Transverse colon (tissue), 4 donors: ENCODE measurements around the gene DHRS7C. TPM values are rescaled to one million over a fixed set of nuclear protein-coding genes. Genes with fewer than 3 reads are reported as not detected.

Source experiments
- DNase-seq: peaks from one replicate; pipeline ENCODE4 v3.0.0-alpha.2; 2019
- H3K27ac ChIP-seq, 4 donors: fragments of 200-600 bp; sonication (generic); 2 replicates each; pipeline ENCODE4 v1.5.1; 2016 to 2018; ENCODE audit warnings: inconsistent platforms in 4 of 4
- H3K27me3 ChIP-seq: fragments of 200-600 bp; sonication (generic); 2 replicates; pipeline ENCODE4 v1.5.1; 2017; ENCODE audit warnings: inconsistent platforms
- H3K36me3 ChIP-seq, 4 donors: fragments of 200-600 bp; sonication (generic); 2 replicates each; pipeline ENCODE4 v1.5.1; 2017 to 2019; ENCODE audit warnings: inconsistent platforms in 4 of 4
- H3K4me1 ChIP-seq, 4 donors: fragments of 200-600 bp; sonication (generic); 2 replicates each; pipeline ENCODE4 v1.5.1; 2017 to 2020; ENCODE audit warnings: inconsistent platforms in 4 of 4
- H3K4me3 ChIP-seq, 4 donors: fragments of 200-600 bp; sonication (generic); 1 replicate in 1 of 4; 2 replicates in 3 of 4; pipeline versions ENCODE4 v1.5.1 to v1.6.1; 2017 to 2019; ENCODE audit warnings: inconsistent platforms in 4 of 4
- H3K9me3 ChIP-seq, 2 donors: fragments of 200-600 bp; sonication (generic); 2 replicates each; pipeline ENCODE4 v1.5.1; 2017 to 2019; ENCODE audit warnings: inconsistent platforms in 2 of 2
- EP300 ChIP-seq: sonication (generic); formaldehyde crosslinking; IDR thresholded peaks from one replicate; pipeline ENCODE4 v1.6.1; 2017; ENCODE audit warnings: antibody characterized with exemption, low read depth
- POLR2A ChIP-seq: fragments of 450-650 bp; IDR thresholded peaks from one replicate; pipeline ENCODE4 v1.6.1; 2016; ENCODE audit warnings: antibody characterized with exemption, mild to moderate bottlenecking, moderate library complexity
- POLR2AphosphoS5 ChIP-seq, 3 donors: sonication (generic); formaldehyde crosslinking; IDR thresholded peaks; one replicate each; pipeline ENCODE4 v1.6.1; 2016; ENCODE audit warnings: antibody characterized with exemption in 3 of 3
- WGBS, 2 donors: methylation state at CpG; one replicate each; pipeline ENCODE4 v1.1.5; 2018; ENCODE audit warnings: low coverage in 1 of 2; 5-methylcytosine and 5-hydroxymethylcytosine counted together
- in situ Hi-C, 4 donors: fragments of 200-750 bp; cut with MboI; loops; one replicate each; pipeline versions ENCODE4 v1.15.0 to v1.15.1; 2017; ENCODE audit warnings: low sequenced_read_pairs in 3 of 4, low pct_ligation_motif_present in 1 of 4, low pct_unique_long_range_greater_than_20kb in 1 of 4
- intact Hi-C: fragments of 100-400 bp; cut with DNase I; formaldehyde crosslinking; loops from one replicate; pipeline ENCODE4 v1.15.1; 2023; ENCODE audit warnings: low total_unique reads
- total RNA-seq, 4 donors: library from RNA; depleted of rRNA; stranded (reverse); fragments of >200 nt; gene quantifications; one replicate each; pipeline ENCODE4 v1.1.0, GENCODE V29; 2016
- TF ChIP-seq, protein P1 (sequence below), 5 experiments: fragments of 200-600 bp in 3 of 5; fragments of 450-650 bp in 2 of 5; sonication (generic) in 3 of 5; IDR thresholded peaks; 1 replicate in 2 of 5; 2 replicates in 3 of 5; pipeline ENCODE4 v1.5.1; 2016 to 2017; ENCODE audit warnings: antibody characterized with exemption in 5 of 5, inconsistent platforms in 3 of 5, mild to moderate bottlenecking in 2 of 5, moderate library complexity in 1 of 5

Gene DHRS7C
- total RNA-seq, 4 donors from 2014 or later: not detected

- in situ Hi-C loops (no loop called here), intact Hi-C loops (no loop called here)
- no peaks in the 10 kb centered on the region for H3K27me3 ChIP-seq
- TF ChIP-seq, protein P1, sequence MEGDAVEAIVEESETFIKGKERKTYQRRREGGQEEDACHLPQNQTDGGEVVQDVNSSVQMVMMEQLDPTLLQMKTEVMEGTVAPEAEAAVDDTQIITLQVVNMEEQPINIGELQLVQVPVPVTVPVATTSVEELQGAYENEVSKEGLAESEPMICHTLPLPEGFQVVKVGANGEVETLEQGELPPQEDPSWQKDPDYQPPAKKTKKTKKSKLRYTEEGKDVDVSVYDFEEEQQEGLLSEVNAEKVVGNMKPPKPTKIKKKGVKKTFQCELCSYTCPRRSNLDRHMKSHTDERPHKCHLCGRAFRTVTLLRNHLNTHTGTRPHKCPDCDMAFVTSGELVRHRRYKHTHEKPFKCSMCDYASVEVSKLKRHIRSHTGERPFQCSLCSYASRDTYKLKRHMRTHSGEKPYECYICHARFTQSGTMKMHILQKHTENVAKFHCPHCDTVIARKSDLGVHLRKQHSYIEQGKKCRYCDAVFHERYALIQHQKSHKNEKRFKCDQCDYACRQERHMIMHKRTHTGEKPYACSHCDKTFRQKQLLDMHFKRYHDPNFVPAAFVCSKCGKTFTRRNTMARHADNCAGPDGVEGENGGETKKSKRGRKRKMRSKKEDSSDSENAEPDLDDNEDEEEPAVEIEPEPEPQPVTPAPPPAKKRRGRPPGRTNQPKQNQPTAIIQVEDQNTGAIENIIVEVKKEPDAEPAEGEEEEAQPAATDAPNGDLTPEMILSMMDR (IDR thresholded peaks at IDR 0.05): peak; percentile 52 to 67 (median 56)
- TF ChIP-seq POLR2A (no peak), EP300 (no peak)
- H3K9me3 ChIP-seq: no peaks in the 10 kb centered on the region
- no peaks in the 10 kb centered on the region for H3K4me1 ChIP-seq
- no peaks in the 10 kb centered on the region for H3K36me3 ChIP-seq
- H3K27ac ChIP-seq: no peak overlapping the region
- WGBS, 2 donors: 13 to 26% methylated on average over 3 to 5 of the region's 5 CpGs
- no peak for DNase-seq
- H3K4me3 ChIP-seq: no peak overlapping the region
Measured at GRCh38 chr17:9768381-9768934, 22.9 kb downstream of the DHRS7C start.

GRCh38 chr17:9767432-9767991 is 23.9 kb downstream of the DHRS7C start:
- intact Hi-C loops: no loop called here
- no peak for DNase-seq
- 74 to 82% methylated on average over 5 to 6 of the region's 7 CpGs for WGBS, 2 donors
- Histone ChIP-seq H3K9me3 (no peaks in the 10 kb centered on the region), H3K36me3 (no peaks in the 10 kb centered on the region), H3K4me3 (no peak overlapping the region), H3K4me1 (no peaks in the 10 kb centered on the region), H3K27ac (no peak overlapping the region), H3K27me3 (no peaks in the 10 kb centered on the region)
- in situ Hi-C loops: no loop called here
- TF ChIP-seq EP300 (no peak), POLR2A (no peak), POLR2AphosphoS5 (IDR thresholded peaks at IDR 0.05) (no peak)
- TF ChIP-seq, protein P1 (IDR thresholded peaks at IDR 0.05): no peak

DNA sequence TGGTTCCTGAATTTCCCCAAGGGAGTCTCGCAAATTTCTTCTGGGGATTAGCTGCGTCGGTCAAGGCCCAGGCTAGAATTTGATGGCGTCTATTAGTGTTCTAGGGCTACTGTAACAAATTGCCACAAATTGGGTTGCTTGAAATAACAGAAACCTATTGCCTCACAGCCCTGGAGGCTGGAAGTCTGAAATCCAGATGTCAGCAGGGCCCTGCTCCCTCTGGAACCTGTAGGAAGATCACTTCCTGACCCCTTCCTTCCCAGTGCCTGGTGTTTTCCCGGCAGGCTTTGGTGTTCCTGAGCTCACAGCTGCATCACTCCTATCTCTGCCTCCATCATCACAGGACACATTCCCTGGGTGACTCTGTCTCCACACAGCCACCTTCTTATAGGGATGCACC is 24.4 kb downstream of the DHRS7C start:
- intact Hi-C loops: no loop called here
- no peaks in the 10 kb centered on the region for H3K4me1 ChIP-seq
- H3K36me3 ChIP-seq: no peaks in the 10 kb centered on the region
- no peak overlapping the region for H3K4me3 ChIP-seq
- in situ Hi-C loops: no loop called here
- TF ChIP-seq POLR2A: no peak
- TF ChIP-seq POLR2AphosphoS5 (IDR thresholded peaks at IDR 0.05): no peak
- TF ChIP-seq, protein P1 (IDR thresholded peaks at IDR 0.05): no peak
- TF ChIP-seq EP300: no peak
- 79% methylated on average over 5 of the region's 5 CpGs; no CpG with 5 or more reads in 1 of the 2 donors for WGBS, 2 donors
- H3K27me3 ChIP-seq: no peaks in the 10 kb centered on the region
- no peaks in the 10 kb centered on the region for H3K9me3 ChIP-seq
- no peak overlapping the region for H3K27ac ChIP-seq
- no peak for DNase-seq

DNA sequence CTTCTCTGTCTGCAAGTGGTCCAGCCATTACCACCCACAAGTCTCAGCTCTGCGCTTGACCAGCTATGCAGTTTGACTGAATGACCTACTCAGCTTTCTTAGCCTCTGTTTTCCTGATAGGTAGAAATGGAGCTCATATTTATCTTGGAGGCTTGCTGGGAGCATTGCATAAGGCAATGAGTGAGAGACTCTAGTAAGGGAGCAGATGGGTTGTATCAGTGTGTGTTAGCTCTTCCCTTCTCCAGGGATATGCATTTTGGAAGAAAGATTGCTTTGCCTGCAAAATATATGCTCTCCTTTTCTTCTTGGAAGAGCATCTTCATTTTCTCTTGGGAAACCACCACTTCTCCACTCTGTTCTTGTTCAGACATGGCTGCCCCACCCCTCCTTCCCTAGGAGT is 26.1 kb downstream of the DHRS7C start:
- intact Hi-C loops: no loop called here
- TF ChIP-seq EP300 (no peak), POLR2A (no peak), POLR2AphosphoS5 (IDR thresholded peaks at IDR 0.05) (no peak)
- TF ChIP-seq, protein P1 (IDR thresholded peaks at IDR 0.05): no peak
- no peak overlapping the region for H3K27ac ChIP-seq
- 89 to 100% methylated on average over 1 of the region's 1 CpG for WGBS, 2 donors
- no peaks in the 10 kb centered on the region for H3K4me1 ChIP-seq
- in situ Hi-C loops: no loop called here
- no peaks in the 10 kb centered on the region for H3K27me3 ChIP-seq
- H3K4me3 ChIP-seq: no peak overlapping the region
- H3K36me3 ChIP-seq: no peaks in the 10 kb centered on the region
- DNase-seq: no peak
- H3K9me3 ChIP-seq: no peaks in the 10 kb centered on the region
